Trophoblast cell (in vitro differentiated cells and primary cell): ENCODE measurements around the gene PGBD5.

Experiments used
- DNase-seq, 2 donors: peaks; one replicate each; pipeline ENCODE4 v3.0.0-alpha.2; 2016
- H2AFZ ChIP-seq: 2 replicates; pipeline ENCODE4 v1.6.1; 2013; ENCODE audit warnings: low read length, moderate library complexity, mild to moderate bottlenecking; ENCODE audit not compliant: insufficient read depth, poor library complexity
- H2AK5ac ChIP-seq: 2 replicates; pipeline ENCODE4 v1.6.1; 2013; ENCODE audit warnings: mild to moderate bottlenecking, low read length
- H2BK120ac ChIP-seq: 2 replicates; pipeline ENCODE4 v1.6.1; 2013; ENCODE audit warnings: low read length, mild to moderate bottlenecking, moderate library complexity; ENCODE audit not compliant: insufficient read depth, poor library complexity
- H2BK12ac ChIP-seq: 2 replicates; pipeline ENCODE4 v1.6.1; 2013; ENCODE audit warnings: mild to moderate bottlenecking, low read length, moderate library complexity
- H2BK5ac ChIP-seq: 2 replicates; pipeline ENCODE4 v1.6.1; 2013; ENCODE audit warnings: low read length, low read depth, moderate library complexity, mild to moderate bottlenecking; ENCODE audit not compliant: poor library complexity
- H3K14ac ChIP-seq: 2 replicates; pipeline ENCODE4 v1.6.1; 2013; ENCODE audit warnings: mild to moderate bottlenecking, low read length
- H3K18ac ChIP-seq: 2 replicates; pipeline ENCODE4 v1.6.1; 2013; ENCODE audit warnings: mild to moderate bottlenecking, low read length
- H3K23ac ChIP-seq: 2 replicates; pipeline ENCODE4 v1.6.1; 2013; ENCODE audit warnings: low read length
- H3K27ac ChIP-seq: 2 replicates; pipeline ENCODE4 v1.5.1; 2013; ENCODE audit warnings: low read depth, mild to moderate bottlenecking, inconsistent platforms, low read length, moderate library complexity
- H3K27me3 ChIP-seq: 2 replicates; pipeline ENCODE4 v1.6.1; 2013; ENCODE audit warnings: inconsistent platforms, mild to moderate bottlenecking, low read length, moderate library complexity; ENCODE audit not compliant: insufficient read depth
- H3K36me3 ChIP-seq, 2 experiments: 1 replicate in 1 of 2; 2 replicates in 1 of 2; pipeline ENCODE4 v1.6.1; 2013; ENCODE audit warnings: low read length in 2 of 2, mild to moderate bottlenecking in 2 of 2, moderate library complexity in 1 of 2; ENCODE audit not compliant: insufficient read depth in 2 of 2, control insufficient read depth in 1 of 2
- H3K4ac ChIP-seq: 2 replicates; pipeline ENCODE4 v1.6.1; 2013; ENCODE audit warnings: low read depth, mild to moderate bottlenecking, low read length, moderate library complexity
- H3K4me1 ChIP-seq, 2 experiments: 1 replicate in 1 of 2; 2 replicates in 1 of 2; pipeline ENCODE4 v1.6.1; 2013; ENCODE audit warnings: low read length in 2 of 2, mild to moderate bottlenecking in 2 of 2, moderate library complexity in 1 of 2; ENCODE audit not compliant: insufficient read depth in 2 of 2, control insufficient read depth in 1 of 2
- H3K4me2 ChIP-seq: 2 replicates; pipeline ENCODE4 v1.6.1; 2013; ENCODE audit warnings: inconsistent platforms, mild to moderate bottlenecking, low read length, moderate library complexity
- H3K4me3 ChIP-seq: 2 replicates; pipeline ENCODE4 v1.5.1; 2013; ENCODE audit warnings: mild to moderate bottlenecking, low read depth, low read length, inconsistent platforms
- H3K79me1 ChIP-seq: one replicate; pipeline ENCODE4 v1.6.1; 2013; ENCODE audit warnings: low read length
- H3K79me2 ChIP-seq: 2 replicates; pipeline ENCODE4 v1.6.1; 2013; ENCODE audit warnings: low read length, mild to moderate bottlenecking; ENCODE audit not compliant: control insufficient read depth, insufficient read depth, poor library complexity
- H3K9ac ChIP-seq: 2 replicates; pipeline ENCODE4 v1.6.1; 2013; ENCODE audit warnings: mild to moderate bottlenecking, low read length
- H3K9me3 ChIP-seq: 2 replicates; pipeline ENCODE4 v1.6.1; 2013; ENCODE audit warnings: low read depth, mild to moderate bottlenecking, control low read depth, inconsistent platforms, low read length; ENCODE audit not compliant: insufficient read depth
- H4K12ac ChIP-seq: 2 replicates; pipeline ENCODE4 v1.6.1; 2013; ENCODE audit warnings: low read depth, mild to moderate bottlenecking, low read length, moderate library complexity
- H4K8ac ChIP-seq: 2 replicates; pipeline ENCODE4 v1.6.1; 2013; ENCODE audit warnings: low read depth, mild to moderate bottlenecking, low read length, moderate library complexity
- H4K91ac ChIP-seq: one replicate; pipeline ENCODE4 v1.6.1; 2013; ENCODE audit warnings: low read depth, mild to moderate bottlenecking, low read length, moderate library complexity
- WGBS: extraction: QIAGEN DNeasy Blood & Tissue Kit; methylation state at CpG from one replicate; pipeline ENCODE4 v1.1.7; 2013; ENCODE audit warnings: missing lambda C conversion rate; ENCODE audit not compliant: insufficient read length, insufficient coverage; ENCODE audit errors: extremely low coverage; 5-methylcytosine and 5-hydroxymethylcytosine counted together

The PGBD5 gene

GRCh38 chr1:230398856-230399255 is 27.3 kb downstream of the PGBD5 start:
- no peak overlapping the region for H4K12ac ChIP-seq
- H3K9me3 ChIP-seq: no peaks in the 10 kb centered on the region
- no peaks in the 10 kb centered on the region for H3K79me1 ChIP-seq
- H2BK120ac ChIP-seq: no peak overlapping the region
- no peak overlapping the region for H4K8ac ChIP-seq
- no peak overlapping the region for H2AK5ac ChIP-seq
- no peak overlapping the region for H3K18ac ChIP-seq
- no peak overlapping the region for H3K4me3 ChIP-seq
- no peak overlapping the region for H3K4me2 ChIP-seq
- H3K23ac ChIP-seq: no peak overlapping the region
- H3K4me1 ChIP-seq: peaks cover 0 to 2% of the 10 kb centered on the region in 2 experiments
- H4K91ac ChIP-seq: no peak overlapping the region
- no peak for DNase-seq
- no peak overlapping the region for H2BK5ac ChIP-seq
- H3K9ac ChIP-seq: no peak overlapping the region
- H2AFZ ChIP-seq: no peak overlapping the region
- H3K14ac ChIP-seq: no peak overlapping the region
- H3K4ac ChIP-seq: no peak overlapping the region
- no peaks in the 10 kb centered on the region for H3K36me3 ChIP-seq
- H3K27ac ChIP-seq: no peak overlapping the region
- no peaks in the 10 kb centered on the region for H3K79me2 ChIP-seq
- no peak overlapping the region for H2BK12ac ChIP-seq
- H3K27me3 ChIP-seq: no peaks in the 10 kb centered on the region
- no CpG with 5 or more reads among the region's 8 CpGs for WGBS

DNA sequence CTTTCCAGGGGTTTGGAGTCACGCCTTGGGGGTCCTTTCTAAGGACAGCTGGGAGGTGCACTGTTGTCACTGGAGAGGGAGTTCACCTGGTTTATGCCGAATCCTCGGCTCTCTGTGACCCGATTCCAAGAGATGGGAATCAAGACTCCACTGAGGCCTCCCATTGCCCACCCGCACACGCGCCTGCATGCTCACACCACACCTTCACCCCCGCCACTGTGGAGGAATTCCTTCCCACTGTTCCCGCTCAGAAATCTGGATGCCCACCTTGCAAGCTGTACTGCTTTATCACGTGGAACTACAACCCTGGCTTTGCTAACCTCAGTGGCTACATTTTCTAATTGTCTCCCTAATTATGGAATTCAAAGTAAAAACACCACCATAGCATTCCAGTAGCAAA is 29.2 kb downstream of the PGBD5 start:
- Histone ChIP-seq H3K9ac (no peak overlapping the region), H3K36me3 (no peaks in the 10 kb centered on the region), H3K27ac (no peak overlapping the region), H3K4me2 (no peak overlapping the region), H2AFZ (no peak overlapping the region), H4K12ac (no peak overlapping the region), H3K23ac (no peak overlapping the region), H3K4me1 (peaks cover 0 to 2% of the 10 kb centered on the region in 2 experiments), H3K79me1 (no peaks in the 10 kb centered on the region), H3K18ac (no peak overlapping the region), H2AK5ac (no peak overlapping the region), H3K14ac (no peak overlapping the region), H2BK120ac (no peak overlapping the region), H3K79me2 (no peaks in the 10 kb centered on the region), H3K27me3 (no peaks in the 10 kb centered on the region), H3K4me3 (no peak overlapping the region), H3K9me3 (no peaks in the 10 kb centered on the region), H2BK12ac (no peak overlapping the region), H4K91ac (no peak overlapping the region), H3K4ac (no peak overlapping the region), H4K8ac (no peak overlapping the region), H2BK5ac (no peak overlapping the region)
- no peak for DNase-seq
- no CpG with 5 or more reads among the region's 10 CpGs for WGBS

DNA sequence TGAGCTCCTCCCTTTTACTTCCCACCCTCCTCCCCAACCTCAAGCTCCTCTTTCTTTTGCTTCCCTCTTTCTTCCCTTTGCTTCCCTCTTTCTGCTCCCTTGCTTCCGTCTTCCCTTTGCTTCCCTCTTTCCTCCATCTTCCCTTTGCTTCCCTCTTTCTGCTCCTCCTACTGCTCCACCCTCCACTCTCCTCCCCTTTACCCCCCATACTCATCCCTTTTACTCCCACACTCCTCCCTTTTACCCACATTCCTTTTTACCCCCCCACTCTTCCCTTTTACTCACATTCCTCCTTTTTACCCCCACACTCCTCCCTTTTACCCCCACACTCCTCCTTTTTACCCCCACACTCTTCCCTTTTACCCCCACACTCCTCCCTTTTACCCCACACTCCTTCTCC is 30.2 kb downstream of the PGBD5 start:
- H3K9me3 ChIP-seq: no peaks in the 10 kb centered on the region
- no peak overlapping the region for H2BK120ac ChIP-seq
- H2BK5ac ChIP-seq: no peak overlapping the region
- DNase-seq: no peak
- no peak overlapping the region for H2AK5ac ChIP-seq
- H2AFZ ChIP-seq: no peak overlapping the region
- H4K8ac ChIP-seq: no peak overlapping the region
- no peak overlapping the region for H3K4me2 ChIP-seq
- no peaks in the 10 kb centered on the region for H3K36me3 ChIP-seq
- no peak overlapping the region for H3K9ac ChIP-seq
- no peaks in the 10 kb centered on the region for H3K4me1 ChIP-seq
- no peak overlapping the region for H4K12ac ChIP-seq
- H3K23ac ChIP-seq: no peak overlapping the region
- no peak overlapping the region for H3K14ac ChIP-seq
- no peak overlapping the region for H2BK12ac ChIP-seq
- no peak overlapping the region for H4K91ac ChIP-seq
- no peaks in the 10 kb centered on the region for H3K79me2 ChIP-seq
- no CpG with 5 or more reads among the region's 1 CpG for WGBS
- H3K4me3 ChIP-seq: no peak overlapping the region
- no peaks in the 10 kb centered on the region for H3K27me3 ChIP-seq
- H3K18ac ChIP-seq: no peak overlapping the region
- H3K27ac ChIP-seq: no peak overlapping the region
- no peaks in the 10 kb centered on the region for H3K79me1 ChIP-seq
- no peak overlapping the region for H3K4ac ChIP-seq

DNA sequence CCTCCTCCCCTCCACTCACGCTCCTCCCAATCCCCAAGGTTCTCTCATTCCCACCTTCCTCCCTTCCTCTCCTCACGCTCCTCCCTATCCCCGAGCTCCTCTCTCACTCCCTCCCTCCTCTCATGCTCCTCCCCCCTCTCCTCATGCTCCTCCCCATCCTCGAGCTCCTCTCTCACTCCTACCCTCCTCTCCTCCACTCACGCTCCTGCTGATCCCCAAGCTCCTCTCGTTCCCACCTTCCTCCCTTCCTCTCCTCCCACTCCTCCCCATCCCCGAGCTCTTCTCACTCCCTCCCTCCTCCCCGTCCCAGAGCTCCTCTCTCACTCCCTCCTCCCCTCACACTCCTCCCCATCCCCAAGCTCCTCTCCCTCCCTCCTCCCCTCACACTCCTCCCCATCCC is 31.4 kb downstream of the PGBD5 start:
- H4K12ac ChIP-seq: no peak overlapping the region
- no peak overlapping the region for H3K27ac ChIP-seq
- H3K4me1 ChIP-seq: no peaks in the 10 kb centered on the region
- H3K9ac ChIP-seq: no peak overlapping the region
- no peak overlapping the region for H3K14ac ChIP-seq
- no peak overlapping the region for H2BK12ac ChIP-seq
- H2AFZ ChIP-seq: no peak overlapping the region
- no peak overlapping the region for H3K18ac ChIP-seq
- H2BK120ac ChIP-seq: no peak overlapping the region
- WGBS: 100% methylated on average over 5 of the region's 8 CpGs
- H2BK5ac ChIP-seq: no peak overlapping the region
- DNase-seq: no peak
- H3K4me2 ChIP-seq: no peak overlapping the region
- no peak overlapping the region for H3K4me3 ChIP-seq
- no peaks in the 10 kb centered on the region for H3K27me3 ChIP-seq
- no peaks in the 10 kb centered on the region for H3K36me3 ChIP-seq
- H2AK5ac ChIP-seq: no peak overlapping the region
- H4K91ac ChIP-seq: no peak overlapping the region
- H3K23ac ChIP-seq: no peak overlapping the region
- H3K4ac ChIP-seq: no peak overlapping the region
- no peaks in the 10 kb centered on the region for H3K79me2 ChIP-seq
- H3K79me1 ChIP-seq: no peaks in the 10 kb centered on the region
- H3K9me3 ChIP-seq: no peaks in the 10 kb centered on the region
- H4K8ac ChIP-seq: no peak overlapping the region
